T-helper 9 cell (primary cell): ENCODE data around the gene REC8.
"Not testable (repeated sequence)": the region's sequence is repeated elsewhere in the genome, so short reads cannot be mapped to it uniquely, and the experiment has no call there.

Experiments used
- DNase-seq: peaks from one replicate; pipeline ENCODE4 v3.0.0-alpha.2; 2020

The REC8 gene

GRCh38 chr14:24185026-24185425 is 13.1 kb downstream of the REC8 start:
- DNase-seq, result no peak

GRCh38 chr14:24185741-24186140 is 13.9 kb downstream of the REC8 start:
- no peak for DNase-seq

GRCh38 chr14:24186831-24187538 is 15.1 kb downstream of the REC8 start:
- DNase-seq, result no peak

GRCh38 chr14:24187539-24187915 is 15.6 kb downstream of the REC8 start:
- DNase-seq, result no peak

GRCh38 chr14:24188251-24189058 is 16.6 kb downstream of the REC8 start, which contains the start of gene IPO4:
TSS of gene IPO4 (minus strand) at chr14:24188816. CDS start at chr14:24188787, 29 bp downstream.
- peak; percentile 90 for DNase-seq

GRCh38 chr14:24189059-24189375 is 17.1 kb downstream of the REC8 start:
- DNase-seq, result no peak

- no peak for DNase-seq
Observed at GRCh38 chr14:24189460-24189859, 17.6 kb downstream of the REC8 start.

GRCh38 chr14:24190416-24190815 is 18.5 kb downstream of the REC8 start:
- no peak for DNase-seq

- DNase-seq, result no peak
Observed at GRCh38 chr14:24192933-24193332, 21.1 kb downstream of the REC8 start.

GRCh38 chr14:24194186-24194872 is 22.4 kb downstream of the REC8 start:
- DNase-seq, result no peak

GRCh38 chr14:24194873-24195185 is 22.9 kb downstream of the REC8 start:
- DNase-seq, result no peak

GRCh38 chr14:24195186-24196070 is 23.5 kb downstream of the REC8 start, which contains the start of gene TM9SF1:
TSS of gene TM9SF1 (minus strand) at chr14:24195441. CDS start at chr14:24195019, 422 bp downstream.
- peak; percentile 88 for DNase-seq

- DNase-seq, result no peak
Observed at GRCh38 chr14:24196071-24197055, 24.5 kb downstream of the REC8 start.

GRCh38 chr14:24197056-24197450 is 25.2 kb downstream of the REC8 start:
- DNase-seq, result no peak

GRCh38 chr14:24198814-24199524 is 27.1 kb downstream of the REC8 start:
- no peak for DNase-seq

GRCh38 chr14:24202538-24202937 is 30.7 kb downstream of the REC8 start:
- DNase-seq, result not testable (repeated sequence)

GRCh38 chr14:24203249-24203886 is 31.5 kb downstream of the REC8 start:
- not testable (repeated sequence) for DNase-seq

GRCh38 chr14:24204163-24205146 is 32.6 kb downstream of the REC8 start:
- DNase-seq, result no peak
